Ishikawa (cell line): ENCODE measurements around the gene BRICD5.

Source experiments
- CEBPB ChIP-seq: IDR thresholded peaks from 2 replicates; pipeline ENCODE4 v1.6.1; 2012
- EGR1 ChIP-seq: IDR thresholded peaks from 2 replicates; pipeline ENCODE4 v1.6.1; 2012
- EP300 ChIP-seq: IDR thresholded peaks from 2 replicates; pipeline ENCODE4 v1.6.1; 2012; ENCODE audit warnings: borderline replicate concordance
- FOXM1 ChIP-seq: IDR thresholded peaks from 2 replicates; pipeline ENCODE4 v1.6.1; 2012; ENCODE audit warnings: low read depth, borderline replicate concordance
- RAD21 ChIP-seq: IDR thresholded peaks from 2 replicates; pipeline ENCODE4 v1.6.1; 2012; ENCODE audit warnings: low read depth
- TAF1 ChIP-seq: IDR thresholded peaks from 2 replicates; pipeline ENCODE4 v1.6.1; 2012; ENCODE audit warnings: low read depth, mild to moderate bottlenecking
- YY1 ChIP-seq: IDR thresholded peaks from 2 replicates; pipeline ENCODE4 v1.6.1; 2012; ENCODE audit warnings: low read depth
- ZBTB7A ChIP-seq: IDR thresholded peaks from 2 replicates; pipeline ENCODE4 v1.6.1; 2012; ENCODE audit warnings: low read depth
- TF ChIP-seq, protein P1 (sequence below): IDR thresholded peaks from 2 replicates; pipeline ENCODE4 v1.6.1; 2012
- TF ChIP-seq, protein P2 (sequence below): IDR thresholded peaks from 2 replicates; pipeline ENCODE4 v1.6.1; 2012

DNA sequence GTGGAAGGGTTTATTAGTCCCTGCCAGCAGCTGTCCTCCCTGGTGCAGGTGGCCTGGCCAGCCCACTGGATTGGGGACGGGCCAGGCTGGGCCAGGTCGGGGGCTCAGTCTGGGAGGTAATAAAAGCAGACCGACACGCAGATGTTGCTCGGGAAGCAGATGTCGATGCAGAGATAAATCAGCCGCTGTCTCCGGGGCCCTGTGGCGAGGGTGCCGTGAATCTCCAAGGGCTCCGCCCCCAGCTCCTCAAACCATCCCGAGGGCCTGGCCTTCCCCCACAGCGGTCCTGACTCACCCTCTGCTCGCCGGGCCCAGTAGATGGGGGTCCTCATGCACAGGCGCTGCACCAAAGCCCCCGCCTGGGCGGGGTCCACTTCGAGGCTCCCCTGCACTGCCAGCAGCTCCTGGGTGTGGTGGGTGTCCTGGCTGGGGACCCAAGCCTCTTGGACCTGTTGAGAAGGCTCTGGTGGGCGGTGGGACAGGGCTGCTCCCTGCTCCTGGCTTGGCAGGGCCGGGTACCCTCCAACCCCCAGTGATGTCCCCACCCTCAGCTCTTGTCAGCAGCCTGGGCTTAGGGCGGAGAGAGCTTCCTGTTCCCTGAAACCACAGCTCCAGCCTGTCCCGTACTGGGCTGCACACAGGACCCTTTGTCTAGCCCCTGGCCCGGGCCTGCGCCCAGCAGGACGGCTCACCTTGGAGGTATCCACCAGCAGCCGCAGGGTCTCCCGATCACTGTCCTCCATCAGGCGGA lies 1.2 kb downstream of the BRICD5 start:
- TF ChIP-seq FOXM1 (no peak), EP300 (no peak), RAD21 (no peak), EGR1 (no peak), YY1 (no peak), ZBTB7A (no peak), CEBPB (no peak), TAF1 (no peak)
- TF ChIP-seq, protein P1, sequence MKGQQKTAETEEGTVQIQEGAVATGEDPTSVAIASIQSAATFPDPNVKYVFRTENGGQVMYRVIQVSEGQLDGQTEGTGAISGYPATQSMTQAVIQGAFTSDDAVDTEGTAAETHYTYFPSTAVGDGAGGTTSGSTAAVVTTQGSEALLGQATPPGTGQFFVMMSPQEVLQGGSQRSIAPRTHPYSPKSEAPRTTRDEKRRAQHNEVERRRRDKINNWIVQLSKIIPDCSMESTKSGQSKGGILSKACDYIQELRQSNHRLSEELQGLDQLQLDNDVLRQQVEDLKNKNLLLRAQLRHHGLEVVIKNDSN = no peak
- TF ChIP-seq, protein P2, sequence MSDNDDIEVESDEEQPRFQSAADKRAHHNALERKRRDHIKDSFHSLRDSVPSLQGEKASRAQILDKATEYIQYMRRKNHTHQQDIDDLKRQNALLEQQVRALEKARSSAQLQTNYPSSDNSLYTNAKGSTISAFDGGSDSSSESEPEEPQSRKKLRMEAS = no peak
